RWPE2 (cell line): Measurements from ENCODE around the gene DES.

ENCODE experiments used
- ATAC-seq: fragments of 200-7000 bp; cut with Tn5 transposase; 3 replicates; pipeline ENCODE4 v1.9.1; 2021; ENCODE audit warnings: low read depth
- DNase-seq: peaks from one replicate; pipeline ENCODE4 v3.0.0-alpha.2; 2020; ENCODE audit warnings: low spot score
- H3K27ac ChIP-seq: fragments of 450-650 bp; 2 replicates; pipeline ENCODE4 v1.5.1; 2017; ENCODE audit warnings: mild to moderate bottlenecking; ENCODE audit not compliant: poor library complexity, severe bottlenecking
- H3K27me3 ChIP-seq: fragments of 250-450 bp; sonication (Bioruptor Pico); 2 replicates; pipeline ENCODE4 v1.5.1; 2021; ENCODE audit warnings: mild to moderate bottlenecking, moderate library complexity; ENCODE audit not compliant: insufficient read depth, poor library complexity, severe bottlenecking
- H3K36me3 ChIP-seq: fragments of 250-450 bp; sonication (Bioruptor Pico); 2 replicates; pipeline ENCODE4 v1.5.1; 2020; ENCODE audit warnings: low read depth, mild to moderate bottlenecking, moderate library complexity
- H3K4me1 ChIP-seq: fragments of 250-450 bp; sonication (Bioruptor Pico); 2 replicates; pipeline ENCODE4 v1.5.1; 2021; ENCODE audit warnings: mild to moderate bottlenecking, moderate library complexity; ENCODE audit not compliant: insufficient read depth, poor library complexity, severe bottlenecking
- H3K4me3 ChIP-seq: fragments of 250-450 bp; sonication (Bioruptor Pico); 2 replicates; pipeline ENCODE4 v1.5.1; 2021; ENCODE audit warnings: mild to moderate bottlenecking, moderate library complexity; ENCODE audit not compliant: severe bottlenecking
- H3K9me3 ChIP-seq: fragments of 250-450 bp; sonication (Bioruptor Pico); 2 replicates; pipeline ENCODE4 v1.5.1; 2021; ENCODE audit warnings: mild to moderate bottlenecking, moderate library complexity; ENCODE audit not compliant: severe bottlenecking
- TF ChIP-seq, protein P1 (sequence below): fragments of 450-650 bp; IDR thresholded peaks from one replicate; pipeline ENCODE4 v1.5.1; 2017; ENCODE audit warnings: mild to moderate bottlenecking, moderate library complexity; ENCODE audit not compliant: poor library complexity, severe bottlenecking

DES gene

DNA sequence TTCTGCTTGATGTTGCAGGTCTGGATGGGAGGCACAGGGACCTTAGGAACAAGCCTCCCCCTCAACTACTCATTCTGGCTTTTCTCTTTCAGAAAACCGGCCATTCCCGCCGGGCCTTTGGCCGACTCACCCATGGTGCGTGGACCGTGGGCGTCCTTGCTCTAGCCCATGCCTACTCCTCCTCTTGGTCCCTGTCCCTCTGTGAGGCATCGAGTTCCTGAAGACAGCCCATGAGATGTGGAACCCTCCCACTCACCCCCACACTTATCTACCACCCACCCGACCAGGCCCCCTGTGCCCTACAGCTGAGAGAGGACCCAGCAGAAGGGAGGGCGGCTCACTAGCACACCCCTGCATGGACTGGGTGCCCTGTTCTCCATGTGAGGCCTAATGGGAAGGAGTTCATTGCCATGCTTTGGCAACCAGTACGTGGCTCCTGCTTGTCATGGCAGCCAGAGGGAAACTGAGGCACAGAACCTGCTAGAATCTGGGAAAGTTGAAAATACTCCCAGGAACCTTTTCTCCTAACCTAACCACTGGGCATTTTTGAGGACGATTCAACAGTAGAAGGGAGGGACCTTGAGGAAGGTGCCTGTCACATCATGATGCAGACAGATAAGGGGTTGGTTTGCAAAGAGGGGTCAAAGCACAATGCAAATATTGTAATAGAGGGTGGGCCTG, 25.0 kb downstream of the DES start:
- no peak for ATAC-seq
- no peak overlapping the region for H3K27ac ChIP-seq
- DNase-seq: peak; percentile 34
- TF ChIP-seq, protein P1, sequence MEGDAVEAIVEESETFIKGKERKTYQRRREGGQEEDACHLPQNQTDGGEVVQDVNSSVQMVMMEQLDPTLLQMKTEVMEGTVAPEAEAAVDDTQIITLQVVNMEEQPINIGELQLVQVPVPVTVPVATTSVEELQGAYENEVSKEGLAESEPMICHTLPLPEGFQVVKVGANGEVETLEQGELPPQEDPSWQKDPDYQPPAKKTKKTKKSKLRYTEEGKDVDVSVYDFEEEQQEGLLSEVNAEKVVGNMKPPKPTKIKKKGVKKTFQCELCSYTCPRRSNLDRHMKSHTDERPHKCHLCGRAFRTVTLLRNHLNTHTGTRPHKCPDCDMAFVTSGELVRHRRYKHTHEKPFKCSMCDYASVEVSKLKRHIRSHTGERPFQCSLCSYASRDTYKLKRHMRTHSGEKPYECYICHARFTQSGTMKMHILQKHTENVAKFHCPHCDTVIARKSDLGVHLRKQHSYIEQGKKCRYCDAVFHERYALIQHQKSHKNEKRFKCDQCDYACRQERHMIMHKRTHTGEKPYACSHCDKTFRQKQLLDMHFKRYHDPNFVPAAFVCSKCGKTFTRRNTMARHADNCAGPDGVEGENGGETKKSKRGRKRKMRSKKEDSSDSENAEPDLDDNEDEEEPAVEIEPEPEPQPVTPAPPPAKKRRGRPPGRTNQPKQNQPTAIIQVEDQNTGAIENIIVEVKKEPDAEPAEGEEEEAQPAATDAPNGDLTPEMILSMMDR: no peak
- peaks cover 4% of the 10 kb centered on the region for H3K4me1 ChIP-seq
- H3K36me3 ChIP-seq: peaks cover 10% of the 10 kb centered on the region
- no peaks in the 10 kb centered on the region for H3K9me3 ChIP-seq
- no peaks in the 10 kb centered on the region for H3K27me3 ChIP-seq
- peak overlapping the region; percentile 50 for H3K4me3 ChIP-seq

DNA sequence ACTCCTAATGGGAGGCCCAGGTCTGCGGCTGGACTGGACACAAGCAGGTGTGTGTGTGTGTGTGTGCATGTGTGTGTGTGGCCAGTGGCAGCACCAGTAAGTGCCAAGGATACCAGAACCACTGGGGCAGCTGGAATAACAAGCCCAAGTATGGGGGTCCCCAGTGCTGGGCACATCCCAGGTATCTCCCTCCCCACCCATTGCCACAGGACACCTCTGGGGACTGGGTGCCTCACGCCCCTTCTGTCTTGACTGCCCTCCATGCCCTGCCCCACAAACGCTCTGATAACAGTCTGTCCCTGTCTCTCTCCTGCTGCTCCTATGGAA, 25.5 kb downstream of the DES start:
- peaks cover 4% of the 10 kb centered on the region for H3K4me1 ChIP-seq
- no peaks in the 10 kb centered on the region for H3K27me3 ChIP-seq
- H3K36me3 ChIP-seq: peaks cover 10% of the 10 kb centered on the region
- DNase-seq: peak; percentile 38
- TF ChIP-seq, protein P1: no peak
- no peak overlapping the region for H3K27ac ChIP-seq
- no peak overlapping the region for H3K4me3 ChIP-seq
- no peaks in the 10 kb centered on the region for H3K9me3 ChIP-seq
- ATAC-seq: no peak

DNA sequence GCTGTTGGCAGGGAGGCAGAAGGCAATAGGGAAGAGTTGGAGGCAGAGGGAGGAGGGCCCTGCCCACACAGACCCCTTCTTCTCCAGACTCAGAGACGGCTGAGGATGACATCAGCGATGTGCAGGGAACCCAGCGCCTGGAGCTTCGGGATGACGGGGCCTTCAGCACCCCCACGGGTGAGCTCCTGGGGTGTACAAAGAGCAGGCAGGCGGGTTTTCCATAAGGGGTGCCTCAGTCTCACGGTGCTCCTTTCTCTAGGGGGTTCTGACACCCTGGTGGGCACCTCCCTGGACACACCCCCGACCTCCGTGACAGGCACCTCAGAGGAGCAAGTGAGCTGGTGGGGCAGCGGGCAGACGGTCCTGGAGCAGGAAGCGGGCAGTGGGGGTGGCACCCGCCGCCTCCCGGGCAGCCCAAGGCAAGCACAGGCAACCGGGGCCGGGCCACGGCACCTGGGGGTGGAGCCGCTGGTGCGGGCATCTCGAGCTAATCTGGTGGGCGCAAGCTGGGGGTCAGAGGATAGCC, 26.5 kb downstream of the DES start:
- peaks cover 4% of the 10 kb centered on the region for H3K4me1 ChIP-seq
- TF ChIP-seq, protein P1: no peak
- no peak for ATAC-seq
- no peaks in the 10 kb centered on the region for H3K27me3 ChIP-seq
- no peaks in the 10 kb centered on the region for H3K9me3 ChIP-seq
- peak; percentile 61 for DNase-seq
- H3K36me3 ChIP-seq: peaks cover 10% of the 10 kb centered on the region
- no peak overlapping the region for H3K27ac ChIP-seq
- no peak overlapping the region for H3K4me3 ChIP-seq

DNA sequence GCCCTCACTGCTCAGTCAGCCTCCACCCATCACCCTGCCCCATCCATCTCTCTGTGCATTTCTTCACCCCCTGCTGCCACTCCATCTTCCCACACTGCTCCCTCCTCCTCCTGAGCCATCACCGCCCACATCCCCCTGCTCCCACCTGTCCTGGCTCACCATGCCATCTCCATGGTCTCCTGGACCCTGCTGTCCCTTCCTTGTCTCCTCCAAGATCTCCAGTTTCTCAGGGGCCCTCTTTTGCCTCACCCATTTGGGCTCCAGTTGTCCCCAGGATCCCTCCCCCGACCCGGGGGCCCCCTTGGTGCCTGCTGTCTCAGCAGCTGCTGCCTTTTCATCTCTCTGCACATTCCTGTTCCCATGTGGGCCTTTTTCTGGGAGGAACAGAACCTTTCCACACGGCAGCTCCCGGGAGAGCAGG, 27.1 kb downstream of the DES start:
- Histone ChIP-seq H3K27ac (no peak overlapping the region), H3K9me3 (no peaks in the 10 kb centered on the region), H3K36me3 (peaks cover 10% of the 10 kb centered on the region), H3K4me1 (peaks cover 4% of the 10 kb centered on the region), H3K4me3 (no peak overlapping the region), H3K27me3 (no peaks in the 10 kb centered on the region)
- DNase-seq: no peak
- no peak for ATAC-seq
- TF ChIP-seq, protein P1: no peak

DNA sequence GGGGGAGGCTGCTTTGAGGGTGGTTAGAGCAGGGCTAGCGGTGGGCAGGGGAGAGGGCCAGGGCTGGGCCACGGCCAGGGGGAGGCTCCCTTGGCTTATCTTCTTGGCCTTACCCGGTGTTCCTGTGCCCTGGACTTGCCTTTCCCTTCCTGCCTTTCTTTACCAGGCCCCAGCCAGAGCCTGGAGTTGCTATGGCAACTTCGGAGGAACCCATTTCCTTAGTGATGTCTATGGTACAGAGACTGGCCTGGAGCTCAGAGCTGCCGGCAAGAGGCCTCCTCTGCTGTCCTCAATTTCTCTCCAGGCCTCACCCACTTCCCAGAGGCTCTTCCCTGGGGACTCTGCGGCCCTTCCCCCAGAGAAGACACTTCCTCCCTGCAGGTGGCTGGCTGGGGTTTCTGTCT, 27.9 kb downstream of the DES start:
- ATAC-seq (peak; percentile 26; the same call in 1 of the 3 replicates), DNase-seq (peak; percentile 33)
- Histone ChIP-seq H3K27ac (no peak overlapping the region), H3K36me3 (peaks cover 10% of the 10 kb centered on the region), H3K27me3 (no peaks in the 10 kb centered on the region), H3K4me3 (no peak overlapping the region), H3K4me1 (peaks cover 4% of the 10 kb centered on the region), H3K9me3 (no peaks in the 10 kb centered on the region)
- TF ChIP-seq, protein P1: no peak
